NCI-H345 (cell line): Measurements from ENCODE around the gene WNK2.
A peak's percentile ranks its signal among the peaks of the same experiment; 100 is the strongest.

Source experiments
- DNase-seq: peaks from one replicate; lab custom pipeline; 2025; lab: John Stamatoyannopoulos, UW

WNK2 gene

GRCh38 chr9:93200449-93200742 lies 16.5 kb downstream of the WNK2 start:
- no peak for DNase-seq

DNA sequence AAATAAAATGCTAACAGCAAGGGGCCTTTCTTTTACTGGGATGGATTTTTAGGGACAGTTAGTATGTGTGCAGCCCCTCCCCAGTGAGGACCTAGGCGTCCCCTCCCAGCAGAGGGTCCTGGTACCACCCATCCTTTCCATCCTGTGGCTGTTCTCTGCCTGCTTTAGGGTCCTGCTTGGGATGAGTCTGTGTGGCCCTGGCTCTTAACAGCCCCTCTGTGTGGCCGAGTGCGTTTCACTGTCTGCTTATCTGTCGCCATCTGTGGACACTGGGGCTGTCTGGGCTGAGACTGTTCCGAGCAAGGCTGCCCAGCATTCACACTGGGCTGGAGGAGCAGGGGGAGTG lies 17.0 kb downstream of the WNK2 start:
- DNase-seq, result no peak

- no peak for DNase-seq
These were observed 19.2 kb downstream of the WNK2 start for GRCh38 chr9:93203026-93203717.

DNA sequence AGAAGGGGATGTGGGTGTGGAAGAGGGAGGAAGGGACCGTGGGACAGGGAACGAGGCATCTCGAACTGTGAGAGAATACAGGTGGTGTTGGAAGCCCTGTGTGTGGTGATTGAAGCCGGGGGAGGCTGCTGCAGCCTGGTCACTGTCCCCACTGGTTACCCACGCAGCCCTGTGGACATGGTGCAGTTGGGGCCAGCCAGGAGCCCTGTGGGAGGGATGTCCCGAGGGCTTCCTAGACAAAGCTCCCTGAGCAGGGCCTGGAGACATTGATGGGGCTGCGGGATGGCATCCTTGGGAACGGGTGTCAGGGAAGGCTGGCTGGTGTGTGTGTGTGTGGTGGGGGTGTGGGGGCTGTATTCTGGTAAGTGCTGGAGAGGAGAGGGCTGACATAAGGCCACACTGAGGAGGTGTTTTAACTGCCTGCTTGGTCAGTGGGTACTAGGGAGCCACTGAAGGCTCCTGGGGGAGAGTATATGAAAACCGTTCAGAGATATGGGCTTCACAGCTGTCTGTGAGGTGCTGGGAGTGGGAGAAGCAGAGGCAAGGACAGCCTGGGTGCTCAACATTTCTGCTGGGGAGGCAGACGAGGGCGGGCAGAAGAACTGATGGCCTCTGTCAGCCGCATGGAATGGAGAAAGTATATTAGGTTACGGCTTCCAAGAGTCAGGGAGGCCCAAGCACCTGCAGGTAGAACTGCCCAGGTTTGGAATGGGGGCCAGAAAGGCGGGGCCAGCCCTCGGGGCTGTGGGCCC lies 20.0 kb downstream of the WNK2 start:
- DNase-seq, result no peak

DNA sequence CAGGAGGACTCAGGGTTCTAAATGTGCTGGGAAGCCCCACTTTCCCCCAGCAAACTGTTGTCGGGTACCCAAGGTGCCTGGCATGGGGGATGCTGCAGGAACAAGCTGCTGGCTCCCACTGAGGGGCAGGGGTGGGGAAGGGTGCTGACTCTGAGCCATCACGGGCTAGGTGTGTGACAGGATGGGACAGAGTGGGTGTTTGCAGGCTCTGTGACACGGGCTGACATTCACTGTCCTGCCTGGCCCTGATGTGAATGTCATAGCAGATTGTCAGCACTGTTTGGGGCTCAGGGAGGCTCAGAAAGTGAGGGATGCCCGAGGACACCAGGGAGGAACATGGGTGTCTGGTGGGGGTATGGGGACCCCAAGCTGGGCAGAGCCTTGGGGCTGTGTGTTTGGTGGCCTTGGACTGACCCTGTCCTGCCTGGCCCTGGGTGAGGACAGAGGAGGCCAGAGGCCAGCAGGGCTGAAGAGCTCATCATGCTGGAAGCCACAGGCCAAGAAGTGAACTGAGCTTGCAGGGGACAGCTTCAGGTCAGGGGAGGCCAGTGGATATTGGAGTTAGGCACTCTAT lies 20.6 kb downstream of the WNK2 start:
- no peak for DNase-seq

GRCh38 chr9:93205045-93205768 lies 21.3 kb downstream of the WNK2 start:
- DNase-seq, result no peak

- DNase-seq, result no peak
These were observed 22.1 kb downstream of the WNK2 start for GRCh38 chr9:93205896-93206575.

DNA sequence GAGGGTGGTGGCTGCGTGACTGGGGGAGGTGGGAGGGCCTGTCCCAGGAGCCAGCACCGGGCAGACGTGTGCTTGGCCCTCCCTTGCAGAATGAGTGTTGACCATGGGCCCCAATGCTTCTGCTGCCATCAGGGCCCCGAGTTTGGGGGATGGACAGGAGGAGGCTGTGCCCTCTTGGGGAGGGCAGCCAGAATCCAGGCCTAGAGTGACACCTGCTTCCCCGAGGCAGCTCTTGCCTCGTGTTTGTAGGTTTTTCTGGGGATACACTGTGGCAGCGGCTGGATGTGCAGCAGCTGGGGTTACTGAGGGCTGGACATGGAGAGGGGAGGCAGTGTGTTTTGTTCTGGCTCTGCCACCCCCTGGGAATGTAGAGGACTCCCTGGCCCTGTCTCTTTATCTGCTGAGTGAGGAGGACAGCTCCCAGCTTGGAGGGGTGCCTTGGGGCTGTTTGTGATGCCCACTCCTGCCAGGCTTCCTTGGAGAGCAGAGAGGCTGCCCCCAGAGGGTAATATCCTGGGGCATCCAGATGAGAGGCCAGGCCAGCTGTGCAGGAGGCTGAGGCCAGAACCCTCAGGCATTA lies 22.7 kb downstream of the WNK2 start:
- DNase-seq, result no peak

- peak; percentile 43 for DNase-seq
These were observed 23.4 kb downstream of the WNK2 start for GRCh38 chr9:93207326-93207814.

- DNase-seq, result no peak
These were observed 24.2 kb downstream of the WNK2 start for GRCh38 chr9:93207860-93208734.

DNA sequence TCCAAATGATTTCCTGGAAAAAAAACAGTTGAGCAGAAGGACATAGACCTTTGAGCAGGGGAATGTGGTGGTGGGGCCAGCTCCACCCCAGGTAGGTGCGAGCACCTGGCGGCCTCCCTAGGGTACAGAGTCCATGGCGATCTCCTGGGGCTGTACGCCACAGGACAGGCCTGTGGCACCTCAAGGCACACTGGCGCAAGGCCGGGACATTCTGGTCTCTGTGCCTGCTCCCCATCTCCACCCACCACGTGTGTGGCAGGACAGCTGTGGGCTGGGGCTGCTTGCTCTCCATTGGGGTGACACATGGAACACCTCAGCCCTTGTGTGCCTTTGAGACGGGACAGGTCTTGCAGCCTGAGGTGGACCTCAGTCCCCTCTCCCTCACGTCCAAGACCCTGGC lies 25.2 kb downstream of the WNK2 start:
- DNase-seq, result no peak

DNA sequence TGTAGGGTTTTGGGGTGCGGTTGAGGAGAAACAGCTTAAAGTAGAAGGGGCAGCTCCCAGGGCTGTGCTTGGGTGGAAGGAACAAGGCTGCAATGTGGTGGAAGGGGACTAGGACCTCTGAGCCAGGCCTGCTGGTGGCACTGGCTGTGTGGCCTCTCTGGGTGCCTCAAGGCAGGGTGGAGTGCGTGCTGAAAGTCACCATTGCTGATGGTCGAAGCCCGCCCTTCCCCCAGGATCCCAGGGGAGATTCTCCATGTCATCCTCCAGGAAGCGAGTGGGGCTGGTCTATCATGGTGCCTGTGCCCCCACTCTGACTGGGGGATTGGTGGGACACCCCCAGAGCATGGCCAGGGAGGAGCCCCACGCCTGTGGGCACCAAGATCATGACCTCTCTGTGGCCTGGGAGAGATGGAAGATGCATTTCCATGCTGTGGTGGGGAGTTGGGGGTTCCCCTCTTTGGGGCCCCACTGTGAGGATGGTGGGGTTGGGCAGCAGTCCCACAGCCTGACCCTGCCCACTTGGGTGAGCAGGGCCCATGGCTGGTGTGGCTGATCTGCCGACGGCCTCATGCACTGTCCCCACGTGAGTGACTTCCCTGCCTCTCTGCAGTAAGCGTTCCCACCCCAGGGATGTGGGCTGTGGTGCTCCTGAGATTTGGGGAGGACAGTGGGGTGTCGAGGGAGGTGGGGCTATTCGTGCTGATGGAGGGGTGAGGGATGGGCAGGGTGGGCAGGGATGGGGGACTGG lies 25.8 kb downstream of the WNK2 start:
- no peak for DNase-seq

GRCh38 chr9:93210324-93210973 lies 26.5 kb downstream of the WNK2 start:
- no peak for DNase-seq

DNA sequence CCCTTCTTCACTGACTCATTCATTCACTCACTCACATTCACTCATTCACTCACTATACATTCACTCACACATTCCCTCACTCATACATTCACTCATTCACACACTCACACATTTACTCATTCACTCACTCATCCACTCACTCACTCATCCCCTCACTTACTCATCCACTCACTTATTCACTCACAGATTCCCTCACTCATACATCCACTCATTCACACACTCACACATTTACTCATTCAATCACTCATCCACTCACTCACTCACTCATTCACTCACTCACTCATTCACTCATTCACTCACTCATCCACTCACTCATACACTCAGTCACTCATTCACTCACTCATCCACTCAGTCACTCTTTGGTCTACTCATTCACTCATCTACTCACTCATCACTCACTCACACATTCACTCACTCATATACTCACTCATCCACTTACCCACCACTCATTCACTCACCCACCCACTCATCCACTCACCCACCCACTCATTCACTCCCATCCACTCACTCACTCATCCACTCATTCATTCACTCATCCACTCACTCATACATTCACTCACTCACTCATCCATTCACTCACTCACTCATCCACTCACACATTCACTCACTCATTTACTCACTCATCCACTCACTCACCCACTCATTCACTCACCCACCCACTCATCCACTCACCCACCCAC lies 27.2 kb downstream of the WNK2 start:
- DNase-seq, result no peak

DNA sequence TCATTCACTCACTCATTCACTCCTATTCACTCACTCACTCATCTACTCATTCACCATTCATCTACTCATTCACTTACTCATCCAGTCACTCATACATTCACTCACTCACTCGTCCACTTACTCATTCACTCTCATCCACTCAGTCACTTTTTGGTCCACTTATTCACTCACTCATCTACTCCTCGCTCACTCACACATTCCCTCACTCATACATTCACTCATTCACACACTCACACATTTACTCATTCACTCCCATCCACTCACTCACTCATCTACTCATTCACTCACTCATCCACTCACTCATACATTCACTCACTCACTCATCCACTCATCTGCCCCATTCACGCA lies 27.7 kb downstream of the WNK2 start:
- DNase-seq, result no peak

GRCh38 chr9:93212409-93212808 lies 28.5 kb downstream of the WNK2 start:
- no peak for DNase-seq

- no peak for DNase-seq
These were observed 32.1 kb downstream of the WNK2 start for GRCh38 chr9:93216073-93216365.

DNA sequence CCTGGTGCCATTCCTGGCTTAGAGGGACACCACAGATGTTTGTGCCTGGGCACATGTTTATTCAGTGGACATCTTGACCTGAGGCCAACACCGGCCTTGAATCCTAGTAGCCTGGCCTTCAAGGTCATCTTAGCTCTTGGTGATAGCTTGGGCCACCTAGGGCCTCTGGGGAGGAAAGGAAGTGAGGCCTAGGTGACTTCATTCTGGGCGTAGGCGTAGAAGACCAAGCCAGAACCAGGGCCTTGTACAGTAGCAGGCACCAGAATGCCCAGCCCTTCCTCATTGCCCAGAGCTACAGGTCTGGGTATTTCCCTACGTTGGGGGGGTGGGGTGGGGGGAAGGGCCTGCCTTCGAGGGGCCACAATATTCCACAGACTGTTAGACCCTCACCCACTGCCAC lies 33.8 kb downstream of the WNK2 start:
- no peak for DNase-seq

DNA sequence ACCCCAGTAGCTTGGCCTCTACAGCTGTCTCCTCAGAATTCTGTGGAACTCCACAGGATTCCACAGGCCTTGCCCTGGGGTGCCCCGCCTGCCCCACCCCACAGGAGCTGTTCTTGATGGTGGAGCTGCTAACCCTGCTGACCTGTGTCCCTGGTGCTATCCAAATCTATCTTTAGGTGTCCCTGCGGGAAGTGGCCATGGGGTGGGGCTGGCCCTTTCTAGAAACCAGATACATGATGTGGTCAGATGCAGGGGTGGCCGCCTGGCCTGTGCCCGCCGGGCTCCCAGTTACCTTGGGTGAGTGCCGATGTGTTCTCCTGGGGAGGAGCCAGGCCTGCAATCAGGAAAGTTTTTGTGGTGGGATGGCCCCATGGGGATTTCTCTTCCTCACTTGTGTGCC lies 34.2 kb downstream of the WNK2 start:
- DNase-seq, result no peak
